RWPE2 (cell line): ENCODE data around the gene SEMA4D.
A peak's percentile ranks its signal among the peaks of the same experiment; 100 is the strongest.

Experiments
- ATAC-seq: fragments of 200-7000 bp; cut with Tn5 transposase; 3 replicates; pipeline ENCODE4 v1.9.1; 2021; ENCODE audit warnings: low read depth
- DNase-seq: peaks from one replicate; pipeline ENCODE4 v3.0.0-alpha.2; 2020; ENCODE audit warnings: low spot score
- H3K27ac ChIP-seq: fragments of 450-650 bp; 2 replicates; pipeline ENCODE4 v1.5.1; 2017; ENCODE audit warnings: mild to moderate bottlenecking; ENCODE audit not compliant: poor library complexity, severe bottlenecking
- H3K27me3 ChIP-seq: fragments of 250-450 bp; sonication (Bioruptor Pico); 2 replicates; pipeline ENCODE4 v1.5.1; 2021; ENCODE audit warnings: mild to moderate bottlenecking, moderate library complexity; ENCODE audit not compliant: insufficient read depth, poor library complexity, severe bottlenecking
- H3K36me3 ChIP-seq: fragments of 250-450 bp; sonication (Bioruptor Pico); 2 replicates; pipeline ENCODE4 v1.5.1; 2020; ENCODE audit warnings: low read depth, mild to moderate bottlenecking, moderate library complexity
- H3K4me1 ChIP-seq: fragments of 250-450 bp; sonication (Bioruptor Pico); 2 replicates; pipeline ENCODE4 v1.5.1; 2021; ENCODE audit warnings: mild to moderate bottlenecking, moderate library complexity; ENCODE audit not compliant: insufficient read depth, poor library complexity, severe bottlenecking
- H3K4me3 ChIP-seq: fragments of 250-450 bp; sonication (Bioruptor Pico); 2 replicates; pipeline ENCODE4 v1.5.1; 2021; ENCODE audit warnings: mild to moderate bottlenecking, moderate library complexity; ENCODE audit not compliant: severe bottlenecking
- H3K9me3 ChIP-seq: fragments of 250-450 bp; sonication (Bioruptor Pico); 2 replicates; pipeline ENCODE4 v1.5.1; 2021; ENCODE audit warnings: mild to moderate bottlenecking, moderate library complexity; ENCODE audit not compliant: severe bottlenecking
- TF ChIP-seq, protein P1 (sequence below): fragments of 450-650 bp; IDR thresholded peaks from one replicate; pipeline ENCODE4 v1.5.1; 2017; ENCODE audit warnings: mild to moderate bottlenecking, moderate library complexity; ENCODE audit not compliant: poor library complexity, severe bottlenecking

SEMA4D gene

GRCh38 chr9:89325733-89326132 is 172.2 kb downstream of the SEMA4D start:
- TF ChIP-seq, protein P1, sequence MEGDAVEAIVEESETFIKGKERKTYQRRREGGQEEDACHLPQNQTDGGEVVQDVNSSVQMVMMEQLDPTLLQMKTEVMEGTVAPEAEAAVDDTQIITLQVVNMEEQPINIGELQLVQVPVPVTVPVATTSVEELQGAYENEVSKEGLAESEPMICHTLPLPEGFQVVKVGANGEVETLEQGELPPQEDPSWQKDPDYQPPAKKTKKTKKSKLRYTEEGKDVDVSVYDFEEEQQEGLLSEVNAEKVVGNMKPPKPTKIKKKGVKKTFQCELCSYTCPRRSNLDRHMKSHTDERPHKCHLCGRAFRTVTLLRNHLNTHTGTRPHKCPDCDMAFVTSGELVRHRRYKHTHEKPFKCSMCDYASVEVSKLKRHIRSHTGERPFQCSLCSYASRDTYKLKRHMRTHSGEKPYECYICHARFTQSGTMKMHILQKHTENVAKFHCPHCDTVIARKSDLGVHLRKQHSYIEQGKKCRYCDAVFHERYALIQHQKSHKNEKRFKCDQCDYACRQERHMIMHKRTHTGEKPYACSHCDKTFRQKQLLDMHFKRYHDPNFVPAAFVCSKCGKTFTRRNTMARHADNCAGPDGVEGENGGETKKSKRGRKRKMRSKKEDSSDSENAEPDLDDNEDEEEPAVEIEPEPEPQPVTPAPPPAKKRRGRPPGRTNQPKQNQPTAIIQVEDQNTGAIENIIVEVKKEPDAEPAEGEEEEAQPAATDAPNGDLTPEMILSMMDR: no peak
- Histone ChIP-seq H3K27me3 (no peaks in the 10 kb centered on the region), H3K4me1 (no peaks in the 10 kb centered on the region), H3K36me3 (peaks cover 55% of the 10 kb centered on the region), H3K27ac (no peak overlapping the region), H3K9me3 (no peaks in the 10 kb centered on the region), H3K4me3 (no peak overlapping the region)
- ATAC-seq (no peak), DNase-seq (no peak)

- H3K9me3 ChIP-seq: no peaks in the 10 kb centered on the region
- DNase-seq (no peak), ATAC-seq (no peak)
- H3K4me3 ChIP-seq: no peak overlapping the region
- TF ChIP-seq, protein P1: no peak
- H3K27ac ChIP-seq: no peak overlapping the region
- no peaks in the 10 kb centered on the region for H3K27me3 ChIP-seq
- peaks cover 41% of the 10 kb centered on the region for H3K36me3 ChIP-seq
- no peaks in the 10 kb centered on the region for H3K4me1 ChIP-seq
Measured at GRCh38 chr9:89323390-89323789, 174.5 kb downstream of the SEMA4D start.

DNA sequence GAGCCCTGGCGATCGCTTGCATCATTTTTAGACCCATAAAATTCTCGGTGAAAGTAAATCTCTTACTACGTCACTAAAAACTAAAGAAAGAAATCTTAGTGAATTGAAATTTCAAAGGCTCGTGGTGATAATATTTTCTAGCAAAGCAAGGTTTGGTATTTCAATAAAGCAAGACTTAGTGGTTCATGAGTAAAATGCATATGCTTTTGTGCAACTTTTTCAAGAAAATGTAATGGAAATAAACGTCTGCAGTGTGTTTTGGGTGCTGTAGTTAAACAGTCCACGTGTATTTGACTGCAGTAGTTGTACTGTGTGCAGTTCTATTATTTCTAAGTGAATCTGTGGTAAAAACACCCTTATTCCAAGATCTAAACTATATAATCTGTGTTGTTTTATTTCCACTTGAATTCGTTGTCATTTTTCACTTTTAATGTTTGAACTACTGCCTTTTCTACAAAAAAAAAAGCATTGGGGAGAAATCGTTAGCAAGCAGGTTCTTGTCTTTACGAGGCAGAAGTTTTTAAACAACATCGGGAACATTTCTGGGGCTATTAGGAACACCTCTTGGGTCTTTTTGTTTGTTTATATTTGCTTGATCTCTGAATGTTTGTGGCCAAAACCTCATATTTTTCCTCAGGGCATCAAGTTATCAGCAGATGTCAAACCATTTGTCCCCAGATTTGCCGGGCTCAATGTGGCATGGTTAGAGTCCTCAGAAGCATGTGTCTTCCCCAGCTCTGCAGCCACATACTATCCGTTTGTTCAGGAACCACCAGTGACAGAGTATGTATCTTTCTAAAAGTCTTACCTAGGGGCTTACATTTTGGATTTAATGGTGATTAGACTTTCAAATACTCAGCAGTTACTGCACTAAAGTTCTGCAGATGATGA is 178.7 kb downstream of the SEMA4D start:
- DNase-seq (no peak), ATAC-seq (no peak)
- H3K36me3 ChIP-seq: peaks cover 54% of the 10 kb centered on the region
- H3K9me3 ChIP-seq: no peaks in the 10 kb centered on the region
- H3K27ac ChIP-seq: peak overlapping the region; percentile 88
- peak overlapping the region; percentile 86 for H3K4me3 ChIP-seq
- H3K27me3 ChIP-seq: no peaks in the 10 kb centered on the region
- peaks cover 24% of the 10 kb centered on the region for H3K4me1 ChIP-seq
- TF ChIP-seq, protein P1: peak; percentile 93

- Histone ChIP-seq H3K4me3 (peak within 1 kb of the TSS; percentile 86), H3K27ac (peak within 1 kb of the TSS; percentile 88), H3K9me3 (no peaks in the 10 kb centered on the region), H3K27me3 (no peaks in the 10 kb centered on the region), H3K4me1 (peaks cover 27% of the 10 kb centered on the region), H3K36me3 (peaks cover 59% of the 10 kb centered on the region)
- ATAC-seq (peak; percentile 91), DNase-seq (peak; percentile 93)
- TF ChIP-seq, protein P1: no peak
Measured at GRCh38 chr9:89318123-89319014, 179.5 kb downstream of the SEMA4D start, which contains the start of gene SECISBP2. Gene SECISBP2 (plus strand): TSS chr9:89318500. CDS start chr9:89318577, 77 bp downstream.
